ENCODE data around the gene ZNF354B.
"Not testable (repeated sequence)": the region's sequence is repeated elsewhere in the genome, so short reads cannot be mapped to it uniquely, and the experiment has no call there.

The ZNF354B gene

DNA sequence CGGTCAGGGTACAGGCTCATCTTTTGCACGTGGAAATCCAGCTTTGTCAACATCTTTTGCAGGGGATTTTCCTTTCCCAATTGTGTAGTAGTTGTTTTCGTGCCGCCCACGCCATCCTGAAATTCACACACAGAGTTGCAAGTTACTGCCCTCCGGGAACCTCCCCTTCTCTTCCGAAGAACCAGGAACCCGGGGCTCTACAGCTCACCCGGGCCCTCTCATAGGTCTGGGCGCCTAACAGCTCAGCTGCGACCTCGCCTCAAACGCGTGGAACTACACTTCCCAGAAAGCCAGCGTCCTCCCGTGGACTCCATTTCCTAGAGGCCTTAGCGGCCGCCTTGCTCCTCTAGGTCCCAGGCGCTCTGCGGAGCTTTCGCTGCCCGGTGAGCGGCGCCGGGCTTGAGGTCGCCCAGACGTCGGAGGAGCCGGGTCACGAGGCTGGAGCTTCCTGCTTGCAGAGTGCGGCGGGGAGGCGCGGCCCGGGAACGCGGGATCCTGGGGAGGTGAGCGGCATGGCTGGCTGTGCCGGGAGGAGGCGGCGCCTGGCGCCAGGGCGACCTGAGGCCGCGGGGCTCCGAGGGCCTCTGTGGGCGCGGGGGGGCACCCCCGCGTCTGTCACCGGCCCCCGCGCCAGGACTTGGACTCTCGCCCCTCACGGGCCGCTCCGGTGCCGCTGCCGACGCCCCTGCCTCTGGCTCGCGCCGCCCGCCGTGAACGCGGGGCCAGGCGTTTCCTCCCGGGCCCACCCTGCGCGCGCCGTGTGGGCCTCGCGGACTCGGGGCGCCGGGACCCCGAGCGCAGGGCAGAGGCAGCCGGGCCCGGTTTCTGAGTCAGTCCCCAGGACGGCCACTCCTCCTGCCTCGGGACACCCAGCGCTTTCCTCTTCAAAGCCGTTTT is at the start of gene ZNF354B:
Gene ZNF354B (plus strand): TSS at position 329 of the 897 bp plus-strand sequence. CDS start 1,095 bp downstream, outside the sequence.
- peak; percentile 94 to 98 for DNase-seq

DNA sequence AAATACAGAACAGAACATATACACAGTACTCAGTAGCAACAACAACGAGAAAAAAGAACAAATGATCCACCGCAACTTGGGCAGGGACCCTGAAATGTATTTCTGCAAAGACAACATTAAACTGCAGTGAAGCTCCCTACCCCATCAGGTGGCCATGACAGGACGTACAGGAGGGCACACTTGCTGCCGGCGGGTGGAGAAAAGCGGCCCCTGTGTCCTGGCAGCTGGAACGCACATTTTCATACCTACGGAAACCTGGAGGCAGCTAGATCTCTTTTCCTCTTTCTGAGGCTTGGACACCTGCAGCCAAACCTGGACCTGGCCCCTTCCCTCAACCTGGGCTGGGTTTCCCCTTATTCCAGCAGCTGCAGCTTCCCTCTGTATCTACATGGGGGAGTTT is 42.2 kb upstream of the ZNF354B start:
- no peak for DNase-seq

DNA sequence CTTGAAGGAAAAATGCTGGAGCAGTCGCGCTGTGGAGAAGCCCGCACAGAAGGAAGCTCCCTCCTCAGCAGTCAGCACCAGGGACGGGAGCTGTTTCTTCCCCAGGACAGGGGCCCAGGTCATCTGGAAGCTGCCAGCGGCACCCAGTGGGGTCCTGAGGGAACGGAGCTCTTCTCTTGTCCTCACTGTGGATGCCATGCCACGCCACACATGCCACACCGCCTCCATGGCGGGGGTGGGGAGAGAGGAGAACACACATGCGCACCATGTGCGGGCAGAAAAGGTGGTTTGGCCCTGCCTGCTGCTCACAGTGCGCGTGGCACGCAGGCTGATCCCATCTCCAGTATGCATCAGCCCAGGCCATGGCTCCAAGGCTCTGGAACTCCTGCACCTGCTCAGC is 41.7 kb upstream of the ZNF354B start:
- no peak for DNase-seq

DNA sequence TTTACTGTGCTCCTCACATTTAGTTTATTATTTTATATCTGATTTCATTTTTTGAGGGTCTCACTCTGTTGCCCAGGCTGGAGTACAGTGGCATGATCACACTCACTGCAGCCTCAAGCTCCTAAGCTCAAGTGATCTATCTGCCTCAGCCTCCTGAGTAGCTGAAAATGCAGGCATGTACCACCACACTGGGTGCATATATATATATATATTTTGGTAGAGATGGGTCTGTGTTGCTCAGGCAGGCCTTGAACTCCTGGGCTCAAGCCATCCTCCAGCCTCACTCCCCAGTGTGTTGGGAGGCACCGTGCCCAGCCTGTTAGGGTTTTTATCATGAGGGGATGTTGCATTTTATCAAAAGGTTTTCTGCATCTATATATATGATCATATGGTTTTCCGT is 39.8 kb upstream of the ZNF354B start:
- DNase-seq, result no peak

DNA sequence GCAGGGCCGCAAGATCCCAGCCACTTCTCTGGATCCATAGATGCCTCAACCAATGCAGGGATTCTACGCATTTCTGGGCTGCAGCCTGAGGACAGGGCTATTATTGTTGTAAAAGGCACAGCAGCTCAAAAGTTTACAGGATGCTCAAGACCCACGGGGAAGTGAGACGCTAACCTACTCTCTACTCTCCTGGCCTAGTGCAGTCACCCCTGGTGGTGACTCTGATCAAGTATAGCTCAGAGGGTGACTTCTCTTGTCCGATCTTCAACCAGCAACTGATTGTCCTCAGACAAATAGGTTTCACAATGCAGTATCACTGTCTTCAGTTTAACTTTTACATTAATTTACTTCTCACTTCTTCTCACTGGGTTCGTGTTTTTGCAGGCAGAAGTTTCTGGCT is 34.3 kb upstream of the ZNF354B start:
- no peak for DNase-seq

DNA sequence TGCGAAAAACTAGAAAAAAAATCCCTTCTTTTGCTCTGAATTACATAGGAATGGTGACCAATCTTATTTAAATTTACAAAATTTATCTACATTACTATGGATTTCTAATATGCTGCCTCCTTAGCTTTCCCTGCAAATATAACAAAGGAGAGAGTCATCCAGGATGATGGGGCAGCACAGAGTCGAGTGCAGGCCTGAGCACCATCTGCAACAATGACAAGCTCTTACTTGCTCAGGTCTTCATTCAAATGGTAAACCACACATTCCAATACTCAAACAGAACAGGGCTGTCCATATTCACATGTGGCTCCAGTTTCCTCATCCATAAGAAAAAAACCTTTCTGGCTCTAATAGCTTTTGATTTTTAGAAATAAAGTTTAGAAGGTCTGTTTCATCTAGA is 33.5 kb upstream of the ZNF354B start:
- DNase-seq, result no peak

DNA sequence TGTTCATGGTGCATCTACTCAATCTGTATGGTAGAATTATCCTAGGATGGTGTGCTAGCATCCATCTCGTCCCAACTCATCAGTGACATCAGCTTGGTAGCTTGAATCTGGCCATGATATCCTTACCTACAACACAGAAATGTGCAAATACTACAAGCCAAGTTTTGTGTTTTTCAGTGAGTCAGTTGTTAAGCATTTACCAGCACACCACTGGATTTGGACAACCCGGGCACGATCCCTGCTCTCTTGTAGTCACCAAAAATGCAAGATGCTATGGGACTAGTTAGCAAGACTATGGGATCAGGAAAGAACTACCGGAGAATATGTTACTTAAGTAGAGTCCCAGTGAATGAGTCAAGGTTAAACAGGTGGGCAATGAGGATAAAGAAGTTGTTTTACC is 32.1 kb upstream of the ZNF354B start:
- DNase-seq, result no peak

DNA sequence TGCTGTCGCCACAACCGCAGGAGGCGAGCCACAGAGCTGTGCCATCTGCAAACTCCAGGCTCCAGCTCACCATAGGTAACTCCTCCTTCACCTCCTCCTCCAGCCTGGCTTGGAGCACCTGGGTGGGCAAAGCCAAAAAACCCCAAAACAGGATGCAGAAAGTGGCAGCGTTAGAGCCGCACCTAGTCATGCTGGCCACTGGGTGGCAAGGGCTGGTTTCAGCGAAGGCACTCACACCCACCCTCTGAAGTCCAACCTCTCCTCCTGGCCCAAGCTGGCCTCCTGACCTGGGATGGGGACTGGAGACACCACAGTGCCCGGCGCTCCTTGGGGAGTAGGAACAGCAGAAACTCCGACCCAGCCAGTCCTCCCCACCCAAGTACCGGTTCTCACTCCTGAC is 28.7 kb upstream of the ZNF354B start:
- DNase-seq, result no peak

DNA sequence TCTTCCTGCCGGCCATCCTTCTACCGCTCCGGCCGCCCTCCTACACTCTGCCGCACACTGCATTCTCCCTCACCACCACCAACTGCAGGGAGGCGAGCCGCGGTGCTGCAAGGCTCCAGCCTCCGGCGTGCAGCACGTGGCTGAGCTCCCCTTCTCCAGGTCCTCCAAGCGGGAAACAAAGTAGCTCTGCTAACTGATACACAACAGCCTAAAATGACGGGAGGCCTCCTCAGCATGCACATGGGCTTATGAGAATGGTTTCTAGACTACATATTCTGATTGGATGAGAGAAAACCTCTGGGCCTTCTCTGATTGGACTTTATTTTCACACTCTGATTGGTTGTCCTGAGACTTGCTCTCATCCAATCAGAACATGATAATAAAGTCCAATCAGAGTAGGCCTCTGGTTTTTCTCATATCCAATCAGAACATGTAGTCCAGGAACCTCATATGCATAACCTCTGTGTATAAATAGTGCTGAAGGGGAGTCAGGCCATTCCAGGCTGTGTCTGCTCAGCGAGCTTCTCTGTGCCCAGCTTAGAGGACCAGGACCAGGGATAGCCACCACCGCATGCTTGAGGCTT is 27.0 kb upstream of the ZNF354B start:
- no peak for DNase-seq

DNA sequence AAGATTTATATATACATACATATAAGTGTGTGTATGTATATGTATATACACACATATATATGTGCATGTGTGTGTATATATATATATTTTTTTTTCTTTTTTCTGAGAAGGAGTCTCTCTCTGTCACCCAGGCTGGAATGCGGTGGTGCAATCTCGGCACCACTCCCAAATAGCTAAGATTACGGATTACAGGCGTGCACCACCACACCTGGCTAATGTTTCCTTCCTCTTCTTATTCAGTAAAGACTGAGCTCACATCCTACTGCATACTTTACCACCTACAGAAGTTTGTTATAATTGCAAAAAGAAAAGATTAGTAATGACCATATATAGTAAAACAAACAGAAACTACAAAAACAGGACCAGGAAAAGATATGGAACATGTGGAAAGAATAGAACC is 23.1 kb upstream of the ZNF354B start:
- no peak for DNase-seq

DNA sequence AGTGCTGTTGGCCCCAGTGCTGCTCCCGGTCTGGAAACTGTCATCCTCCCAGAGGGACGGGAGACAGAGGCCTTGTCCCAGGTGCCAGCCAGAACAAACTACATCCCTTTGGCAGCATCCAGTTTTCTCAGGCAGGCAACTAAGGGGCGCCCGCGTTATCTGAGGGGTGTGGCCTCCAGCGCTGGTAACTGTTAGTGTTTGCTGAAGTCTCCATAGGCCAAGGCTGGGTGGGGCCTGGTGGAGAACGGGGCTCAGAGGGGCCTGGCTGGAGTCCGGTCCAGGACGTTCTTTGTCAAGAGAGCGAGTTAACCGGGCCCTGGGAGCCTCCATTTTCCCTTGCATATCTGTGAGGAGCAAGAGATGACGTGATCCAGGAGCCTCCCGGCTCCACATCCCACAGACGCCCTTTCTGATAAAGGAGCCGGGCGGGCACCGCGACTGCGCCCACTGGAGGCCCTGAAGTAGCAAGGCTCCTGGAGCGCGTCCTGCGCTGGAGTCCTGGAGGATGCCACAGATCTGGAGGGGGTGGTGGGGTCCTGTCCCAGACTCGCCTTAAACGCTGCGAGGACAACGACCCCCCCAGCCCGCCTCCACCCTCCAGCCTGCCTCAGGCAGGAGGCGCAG is 20.9 kb upstream of the ZNF354B start:
- not testable (repeated sequence) for DNase-seq

DNA sequence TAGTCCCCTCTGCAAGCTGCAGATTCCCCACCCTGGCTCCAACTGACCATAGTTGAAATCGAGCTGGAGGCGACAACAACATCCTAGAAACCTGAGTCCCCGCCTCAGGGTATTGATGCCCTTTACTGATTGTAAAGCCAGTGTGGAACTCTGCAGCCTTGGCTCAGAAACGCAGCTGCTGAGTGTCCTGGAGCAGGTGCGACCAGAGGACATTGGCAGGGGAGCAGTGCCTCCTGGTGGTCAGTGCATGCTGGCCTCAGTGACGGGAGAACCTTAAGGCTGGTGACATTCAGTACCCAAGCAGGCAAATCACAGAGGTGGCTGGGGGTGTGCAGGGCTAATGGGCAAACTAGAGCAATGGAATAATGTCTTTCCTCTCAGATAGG is 20.4 kb upstream of the ZNF354B start:
- peak; percentile 5 to 78 for DNase-seq

DNA sequence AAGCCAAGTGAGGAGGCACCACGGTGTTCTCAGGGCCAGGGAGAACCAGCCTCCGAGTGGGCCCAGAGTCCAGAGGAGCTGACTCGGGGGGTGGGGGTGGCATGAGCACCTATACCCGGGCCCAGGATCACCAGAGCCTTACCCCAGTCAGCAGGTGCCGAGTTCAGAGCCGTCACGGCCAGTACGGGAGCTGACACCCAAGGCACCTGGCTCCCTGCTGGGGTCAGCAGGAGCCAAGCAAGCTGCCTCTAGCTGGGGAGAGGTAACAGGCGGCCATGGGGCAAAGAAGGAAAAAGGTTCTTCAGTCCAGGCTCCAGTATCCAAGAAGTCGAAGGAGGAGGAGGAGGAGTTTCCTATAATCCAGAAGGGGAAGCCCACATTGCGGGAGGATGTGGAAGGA is 19.4 kb upstream of the ZNF354B start:
- not testable (repeated sequence) for DNase-seq

DNA sequence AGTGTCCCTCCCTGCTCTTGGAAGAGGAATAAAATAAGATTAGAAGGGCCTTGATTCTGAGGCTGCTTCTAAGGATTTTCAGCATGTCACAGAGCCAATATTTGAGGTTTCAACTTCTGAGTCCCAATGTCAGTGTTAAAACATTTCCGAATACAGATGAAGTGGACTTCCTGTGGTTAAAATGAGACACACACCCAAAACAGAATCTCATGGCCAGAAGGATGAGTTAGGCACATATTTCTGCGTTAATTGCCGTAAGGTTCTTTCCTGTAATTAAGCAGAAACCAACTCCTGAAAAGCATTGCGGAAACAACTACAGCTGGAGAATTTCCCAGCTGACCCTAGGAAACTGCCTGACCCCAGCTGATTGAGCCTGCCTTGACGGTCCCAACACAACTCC is 10.4 kb upstream of the ZNF354B start:
- DNase-seq, result no peak

DNA sequence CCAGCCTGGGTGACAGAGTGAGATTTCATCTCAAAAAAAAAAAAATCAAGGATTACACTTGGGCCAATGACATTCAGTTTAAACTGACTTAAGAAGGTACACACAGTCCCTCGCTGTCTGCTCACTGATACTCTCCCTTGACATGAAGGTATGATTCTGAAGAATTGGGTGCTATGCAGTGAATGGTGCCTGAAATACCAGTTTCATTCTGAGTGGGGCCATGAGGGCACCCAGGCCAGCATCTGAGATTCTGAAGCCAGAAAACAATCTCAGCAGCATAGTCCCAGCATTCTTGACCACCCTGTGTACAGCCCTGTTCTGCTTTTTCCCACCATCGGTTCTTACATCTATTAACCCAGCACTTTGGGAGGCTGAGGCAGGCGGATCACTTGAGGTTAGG is 7.8 kb upstream of the ZNF354B start:
- DNase-seq, result no peak

DNA sequence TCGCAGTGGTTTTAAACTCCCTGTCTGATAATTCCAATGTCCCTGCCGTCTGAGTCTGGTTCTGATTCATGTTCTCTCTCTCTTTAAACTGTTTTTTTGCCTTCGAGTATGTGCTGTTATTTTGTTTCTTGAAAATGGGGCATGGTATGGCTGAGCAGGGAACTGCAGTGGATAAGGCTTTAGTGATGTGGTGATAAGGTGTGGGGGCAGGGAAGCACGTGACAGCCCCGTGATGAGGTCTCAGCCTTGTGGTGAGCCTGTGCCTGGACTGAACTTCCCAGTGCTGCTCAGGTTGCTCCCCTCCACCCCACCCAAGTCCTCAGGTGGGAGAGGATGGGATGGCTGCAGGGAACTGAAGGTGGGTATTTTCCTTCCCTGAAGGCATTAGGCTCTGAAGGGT is 5.5 kb upstream of the ZNF354B start:
- DNase-seq, result no peak

DNA sequence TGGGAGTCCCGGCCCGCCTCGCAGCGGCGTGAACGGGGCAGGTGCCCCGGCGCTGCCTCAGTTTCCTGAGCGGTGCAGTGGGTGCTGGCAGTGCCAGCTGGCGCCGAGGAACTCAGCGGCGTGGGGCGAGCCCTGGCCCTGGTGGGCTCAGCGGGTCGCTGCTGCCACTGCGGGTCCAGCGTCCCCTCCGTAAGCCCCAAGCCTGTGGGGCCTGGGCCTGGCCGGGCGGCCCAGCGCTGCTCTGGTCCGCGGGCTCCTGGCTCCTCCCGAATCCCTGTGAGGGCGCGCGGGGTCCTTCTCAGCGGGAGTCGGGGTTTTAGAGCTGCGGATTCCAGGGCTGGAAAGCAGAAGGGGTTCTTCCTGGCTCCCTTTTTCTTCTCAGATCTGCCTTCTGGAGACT is 862 bp downstream of the ZNF354B start:
- DNase-seq, result not testable (repeated sequence)

DNA sequence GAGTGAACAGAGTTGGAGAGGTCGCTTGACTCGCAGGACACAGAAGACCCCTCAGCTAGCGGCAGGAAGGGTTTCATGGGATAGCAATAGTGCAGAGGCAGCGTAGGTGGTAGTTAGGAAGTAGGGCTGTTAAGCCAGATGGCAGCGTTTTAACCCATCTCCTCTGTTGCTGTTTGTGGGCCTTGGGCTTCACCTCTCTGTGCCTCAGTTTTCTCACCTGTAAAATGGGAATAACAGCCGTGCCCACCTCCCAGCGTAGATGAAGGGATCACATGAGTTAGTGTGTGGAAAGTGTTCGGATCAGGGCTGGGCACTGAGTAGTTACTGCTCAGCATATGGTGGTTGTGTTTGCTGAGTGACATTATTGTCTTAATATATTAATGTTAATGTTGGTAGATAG is 1.9 kb downstream of the ZNF354B start:
- no peak for DNase-seq

DNA sequence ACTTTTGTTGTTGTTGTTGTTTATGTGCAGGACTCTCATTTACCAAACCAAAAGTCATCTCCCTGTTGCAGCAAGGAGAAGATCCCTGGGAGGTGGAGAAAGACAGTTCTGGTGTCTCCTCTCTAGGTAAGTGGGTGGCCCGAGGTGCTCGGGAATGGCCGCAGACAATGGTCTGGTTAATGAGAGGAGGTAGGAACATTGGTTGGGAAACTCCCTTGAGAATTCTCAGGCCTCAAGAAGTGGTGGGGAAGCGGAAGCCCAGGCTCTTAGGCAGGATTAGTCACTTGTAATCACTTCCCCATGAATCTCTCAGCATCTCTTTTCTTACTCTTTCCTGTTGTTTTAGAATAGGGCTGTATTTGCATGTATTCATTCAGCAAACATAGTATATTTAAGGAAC is 7.2 kb downstream of the ZNF354B start:
- DNase-seq, result peak; percentile 5 to 55

DNA sequence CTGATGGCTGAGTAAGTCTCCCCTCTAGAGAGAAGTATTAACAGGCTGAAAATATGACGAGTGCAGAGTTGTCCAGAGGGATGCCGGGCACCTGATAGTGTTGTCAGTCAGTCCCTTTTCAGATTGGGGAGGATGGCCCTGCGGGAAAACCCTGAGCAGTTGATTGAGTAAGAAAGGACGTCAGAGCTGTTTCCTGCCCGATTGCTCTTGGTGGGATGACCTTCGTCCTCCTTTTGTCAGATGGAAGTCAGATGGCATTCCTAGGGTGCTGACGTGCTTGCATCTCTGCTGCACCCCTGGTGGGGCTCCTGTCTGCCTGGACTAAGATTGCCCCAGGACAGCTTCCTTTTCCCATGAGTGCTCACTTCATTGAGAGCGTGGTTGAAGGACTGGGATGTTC is 9.8 kb downstream of the ZNF354B start:
- DNase-seq, result peak; percentile 12 to 30

DNA sequence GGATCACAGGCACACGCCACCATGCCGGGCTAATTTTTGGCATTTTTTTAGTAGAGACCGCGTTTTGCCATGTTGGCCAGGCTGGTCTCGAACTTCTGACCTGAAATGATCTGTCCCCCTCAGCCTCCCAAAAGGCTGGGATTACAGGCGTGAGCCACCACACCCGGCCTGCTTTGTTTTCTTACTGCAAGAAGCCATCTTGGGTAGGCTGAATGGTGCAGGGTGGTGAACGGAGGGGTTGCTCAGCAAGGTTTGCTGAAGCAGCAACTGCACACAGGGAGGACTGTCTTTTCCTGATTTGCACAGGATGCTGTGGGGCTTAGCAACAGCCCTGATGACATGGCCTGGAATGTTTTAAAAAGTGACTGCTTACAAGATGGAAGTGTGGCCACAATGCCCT is 10.7 kb downstream of the ZNF354B start:
- DNase-seq, result no peak

DNA sequence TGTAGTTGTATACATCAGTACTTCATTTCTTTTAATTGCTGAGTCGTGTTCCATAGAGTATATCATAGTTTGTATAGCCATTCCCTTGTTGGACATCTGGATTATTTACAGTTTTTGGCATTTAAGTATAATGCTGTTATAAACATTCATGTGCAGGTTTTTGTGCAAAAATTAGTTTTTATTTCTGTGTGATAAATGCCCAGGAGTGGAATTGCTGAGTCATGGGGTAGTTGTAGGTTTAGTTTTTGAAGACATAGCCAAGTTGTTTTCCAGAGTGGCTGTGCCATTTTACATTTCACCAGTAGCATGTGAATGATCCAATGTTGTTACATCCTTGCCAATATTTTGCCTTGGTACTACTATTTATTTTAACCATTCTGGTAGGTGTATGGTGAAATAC is 12.5 kb downstream of the ZNF354B start:
- no peak for DNase-seq

DNA sequence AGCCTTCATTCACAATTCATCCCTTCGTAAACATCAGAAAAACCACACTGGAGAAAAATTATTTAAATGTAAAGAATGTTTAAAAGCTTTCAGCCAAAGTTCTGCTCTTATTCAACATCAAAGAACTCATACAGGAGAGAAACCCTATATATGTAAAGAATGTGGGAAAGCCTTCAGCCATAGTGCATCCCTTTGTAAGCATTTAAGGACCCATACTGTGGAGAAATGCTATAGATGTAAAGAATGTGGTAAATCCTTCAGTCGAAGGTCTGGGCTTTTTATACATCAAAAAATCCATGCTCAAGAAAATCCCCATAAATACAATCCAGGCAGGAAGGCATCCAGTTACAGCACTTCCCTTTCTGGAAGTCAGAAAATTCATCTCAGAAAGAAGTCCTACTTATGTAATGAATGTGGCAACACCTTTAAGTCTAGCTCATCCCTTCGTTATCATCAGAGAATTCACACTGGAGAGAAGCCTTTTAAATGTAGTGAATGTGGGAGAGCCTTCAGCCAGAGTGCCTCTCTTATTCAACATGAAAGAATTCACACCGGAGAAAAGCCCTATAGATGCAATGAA is 23.5 kb downstream of the ZNF354B start:
- not testable (repeated sequence) for DNase-seq
